OCI-LY3 (cell line): ENCODE data around the gene TNFAIP8L3.

Experiments
- EZH2phosphoT487 ChIP-seq: fragments of 200-600 bp; shearing (Covaris generic); IDR thresholded peaks from 2 replicates; pipeline ENCODE4 v1.6.1; 2018; ENCODE audit warnings: antibody characterized with exemption, mixed run types, low read depth
- TF ChIP-seq, protein P1 (sequence below): fragments of 200-600, 300-600 bp; sonication (generic); IDR thresholded peaks from 2 replicates; pipeline ENCODE4 v1.5.1; 2014; ENCODE audit warnings: antibody characterized with exemption, low read length, low read depth

DNA sequence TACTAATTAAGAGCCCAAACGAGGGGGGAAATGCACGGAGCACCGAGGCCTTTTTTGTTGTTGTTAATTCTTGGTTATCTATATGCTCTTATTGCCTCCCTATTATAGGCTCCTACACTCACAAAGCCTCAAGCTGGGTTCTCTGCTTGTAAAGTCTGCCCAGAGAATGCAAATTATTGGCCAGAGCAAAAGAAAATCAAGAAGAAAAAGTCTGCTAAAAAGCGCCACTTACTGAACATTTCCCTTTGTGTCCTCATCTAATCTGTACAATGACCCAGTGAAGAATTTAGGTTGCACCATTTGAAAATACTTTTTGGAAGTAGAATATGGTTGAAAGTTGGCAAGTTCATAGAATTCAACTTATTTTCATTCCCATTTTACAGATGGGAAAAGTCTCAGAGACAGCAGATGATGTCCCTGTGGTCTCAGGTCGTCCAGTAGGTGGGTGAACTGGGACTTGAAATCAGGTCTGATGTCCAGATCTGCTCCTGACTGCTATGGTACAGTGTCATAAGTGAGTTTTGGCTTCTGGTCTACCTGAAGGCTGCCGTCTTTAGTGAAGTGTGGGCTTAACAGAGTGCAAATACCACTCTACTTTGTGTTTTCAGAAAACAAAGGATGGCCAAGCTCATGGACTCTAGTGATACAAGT lies 1.1 kb upstream of the TNFAIP8L3 start:
- TF ChIP-seq, protein P1, sequence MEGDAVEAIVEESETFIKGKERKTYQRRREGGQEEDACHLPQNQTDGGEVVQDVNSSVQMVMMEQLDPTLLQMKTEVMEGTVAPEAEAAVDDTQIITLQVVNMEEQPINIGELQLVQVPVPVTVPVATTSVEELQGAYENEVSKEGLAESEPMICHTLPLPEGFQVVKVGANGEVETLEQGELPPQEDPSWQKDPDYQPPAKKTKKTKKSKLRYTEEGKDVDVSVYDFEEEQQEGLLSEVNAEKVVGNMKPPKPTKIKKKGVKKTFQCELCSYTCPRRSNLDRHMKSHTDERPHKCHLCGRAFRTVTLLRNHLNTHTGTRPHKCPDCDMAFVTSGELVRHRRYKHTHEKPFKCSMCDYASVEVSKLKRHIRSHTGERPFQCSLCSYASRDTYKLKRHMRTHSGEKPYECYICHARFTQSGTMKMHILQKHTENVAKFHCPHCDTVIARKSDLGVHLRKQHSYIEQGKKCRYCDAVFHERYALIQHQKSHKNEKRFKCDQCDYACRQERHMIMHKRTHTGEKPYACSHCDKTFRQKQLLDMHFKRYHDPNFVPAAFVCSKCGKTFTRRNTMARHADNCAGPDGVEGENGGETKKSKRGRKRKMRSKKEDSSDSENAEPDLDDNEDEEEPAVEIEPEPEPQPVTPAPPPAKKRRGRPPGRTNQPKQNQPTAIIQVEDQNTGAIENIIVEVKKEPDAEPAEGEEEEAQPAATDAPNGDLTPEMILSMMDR = no peak
- no peak for TF ChIP-seq EZH2phosphoT487
